ENCODE results near the gene TRIAP1. TPM values are rescaled to one million over a fixed set of nuclear protein-coding genes. Genes with fewer than 3 reads are reported as not detected.

TRIAP1 gene
- total RNA-seq, 3 donors from 2014 or later = 10.2 to 21.3 (median 13.0) TPM

DNA sequence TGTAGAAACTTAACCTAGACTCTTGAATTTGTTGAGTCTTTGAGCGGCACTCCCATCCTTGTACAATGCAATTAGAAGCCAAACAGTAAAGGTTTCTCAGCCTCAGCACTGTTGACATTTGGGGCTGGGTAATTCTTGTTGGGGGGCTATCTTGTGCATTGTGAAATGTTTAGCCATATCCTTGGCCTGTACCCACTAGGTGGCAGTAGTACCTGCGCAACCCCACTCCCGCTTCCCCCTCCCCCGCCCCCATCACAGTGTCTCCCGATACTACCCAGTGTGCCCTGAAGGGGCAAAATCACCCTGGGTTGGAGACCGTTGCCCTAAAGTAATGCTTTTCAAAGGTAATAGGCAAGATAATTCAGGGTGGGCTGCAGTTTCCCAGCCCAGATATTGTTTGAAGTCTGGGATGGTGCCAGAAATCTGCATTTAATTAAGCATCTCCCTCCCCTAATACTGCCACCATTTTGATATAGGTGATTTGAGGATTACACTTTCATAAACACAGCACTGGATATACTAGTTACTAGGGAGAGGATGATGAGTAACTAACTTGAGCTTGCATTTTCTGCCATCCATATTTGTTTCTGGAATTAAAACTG lies 6.4 kb downstream of the TRIAP1 start:
- Histone ChIP-seq H3K4me1 (peaks cover 0 to 3% of the 10 kb centered on the region in 2 donors), H3K4me3 (peak overlapping the region in 1 of 3 donors; percentile 33), H3K27me3 (no peaks in the 10 kb centered on the region), H3K36me3 (no peaks in the 10 kb centered on the region), H3K9me3 (no peaks in the 10 kb centered on the region), H3K27ac (peak overlapping the region in 1 of 2 donors; percentile 25)
- intact Hi-C loops (cut with DNase I; ENCODE audit: low total_unique reads) = no loop called here
- TF ChIP-seq POLR2A (IDR thresholded peaks at IDR 0.05) (no peak), POLR2AphosphoS5 (IDR thresholded peaks at IDR 0.05) (no peak)
- TF ChIP-seq, protein P1, sequence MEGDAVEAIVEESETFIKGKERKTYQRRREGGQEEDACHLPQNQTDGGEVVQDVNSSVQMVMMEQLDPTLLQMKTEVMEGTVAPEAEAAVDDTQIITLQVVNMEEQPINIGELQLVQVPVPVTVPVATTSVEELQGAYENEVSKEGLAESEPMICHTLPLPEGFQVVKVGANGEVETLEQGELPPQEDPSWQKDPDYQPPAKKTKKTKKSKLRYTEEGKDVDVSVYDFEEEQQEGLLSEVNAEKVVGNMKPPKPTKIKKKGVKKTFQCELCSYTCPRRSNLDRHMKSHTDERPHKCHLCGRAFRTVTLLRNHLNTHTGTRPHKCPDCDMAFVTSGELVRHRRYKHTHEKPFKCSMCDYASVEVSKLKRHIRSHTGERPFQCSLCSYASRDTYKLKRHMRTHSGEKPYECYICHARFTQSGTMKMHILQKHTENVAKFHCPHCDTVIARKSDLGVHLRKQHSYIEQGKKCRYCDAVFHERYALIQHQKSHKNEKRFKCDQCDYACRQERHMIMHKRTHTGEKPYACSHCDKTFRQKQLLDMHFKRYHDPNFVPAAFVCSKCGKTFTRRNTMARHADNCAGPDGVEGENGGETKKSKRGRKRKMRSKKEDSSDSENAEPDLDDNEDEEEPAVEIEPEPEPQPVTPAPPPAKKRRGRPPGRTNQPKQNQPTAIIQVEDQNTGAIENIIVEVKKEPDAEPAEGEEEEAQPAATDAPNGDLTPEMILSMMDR (IDR thresholded peaks at IDR 0.05) = peak in 2 of 3 donors; percentile 27 to 39
- peak in 1 of 2 donors; percentile 30 for DNase-seq (ENCODE audit: low spot score in 2 of 2)

DNA sequence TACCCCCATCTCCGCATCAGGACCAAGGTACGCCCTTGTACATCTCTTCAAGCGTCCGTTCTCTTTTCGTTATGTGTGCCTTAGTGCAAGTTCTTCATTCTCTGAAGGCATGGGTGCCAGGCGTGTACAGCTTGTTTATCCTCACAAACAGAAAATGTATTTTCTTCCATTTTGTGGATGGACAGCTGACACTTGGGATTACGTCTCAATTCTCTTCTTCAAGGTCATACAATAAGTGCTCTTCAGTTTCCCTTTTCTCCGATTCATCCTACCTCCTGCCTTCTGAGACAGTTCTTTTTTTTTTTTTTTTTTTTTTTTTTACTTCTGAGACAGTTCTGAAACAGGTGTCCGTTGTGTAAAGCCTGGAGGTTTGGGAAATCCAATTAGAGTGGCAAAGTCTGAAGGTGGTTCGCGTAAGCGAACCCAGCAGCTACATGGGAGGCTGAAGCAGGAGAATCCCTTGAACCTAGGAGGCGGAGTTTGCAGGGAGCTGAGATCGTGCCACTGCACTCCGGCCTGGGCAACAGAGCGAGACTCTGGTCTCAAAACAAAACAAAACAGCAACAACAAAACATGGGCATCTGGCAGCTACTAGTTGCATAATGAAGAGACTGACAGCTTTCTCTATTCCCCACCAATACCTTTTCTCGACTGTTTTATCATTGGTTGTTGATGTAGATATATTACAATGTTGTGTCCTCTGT lies 7.5 kb downstream of the TRIAP1 start:
- peaks cover 0 to 3% of the 10 kb centered on the region in 2 donors for H3K4me1 ChIP-seq
- peak overlapping the region; percentile 76 to 95 (median 83) for H3K4me3 ChIP-seq
- no peaks in the 10 kb centered on the region for H3K27me3 ChIP-seq
- intact Hi-C loops (cut with DNase I; ENCODE audit: low total_unique reads) = no loop called here
- no peaks in the 10 kb centered on the region for H3K36me3 ChIP-seq
- no peak for DNase-seq (ENCODE audit: low spot score in 2 of 2)
- no peaks in the 10 kb centered on the region for H3K9me3 ChIP-seq
- TF ChIP-seq POLR2AphosphoS5 (IDR thresholded peaks at IDR 0.05) (no peak), POLR2A (IDR thresholded peaks at IDR 0.05) (no peak)
- TF ChIP-seq, protein P1 (IDR thresholded peaks at IDR 0.05) = no peak
- H3K27ac ChIP-seq = peak overlapping the region; percentile 86 to 93

DNA sequence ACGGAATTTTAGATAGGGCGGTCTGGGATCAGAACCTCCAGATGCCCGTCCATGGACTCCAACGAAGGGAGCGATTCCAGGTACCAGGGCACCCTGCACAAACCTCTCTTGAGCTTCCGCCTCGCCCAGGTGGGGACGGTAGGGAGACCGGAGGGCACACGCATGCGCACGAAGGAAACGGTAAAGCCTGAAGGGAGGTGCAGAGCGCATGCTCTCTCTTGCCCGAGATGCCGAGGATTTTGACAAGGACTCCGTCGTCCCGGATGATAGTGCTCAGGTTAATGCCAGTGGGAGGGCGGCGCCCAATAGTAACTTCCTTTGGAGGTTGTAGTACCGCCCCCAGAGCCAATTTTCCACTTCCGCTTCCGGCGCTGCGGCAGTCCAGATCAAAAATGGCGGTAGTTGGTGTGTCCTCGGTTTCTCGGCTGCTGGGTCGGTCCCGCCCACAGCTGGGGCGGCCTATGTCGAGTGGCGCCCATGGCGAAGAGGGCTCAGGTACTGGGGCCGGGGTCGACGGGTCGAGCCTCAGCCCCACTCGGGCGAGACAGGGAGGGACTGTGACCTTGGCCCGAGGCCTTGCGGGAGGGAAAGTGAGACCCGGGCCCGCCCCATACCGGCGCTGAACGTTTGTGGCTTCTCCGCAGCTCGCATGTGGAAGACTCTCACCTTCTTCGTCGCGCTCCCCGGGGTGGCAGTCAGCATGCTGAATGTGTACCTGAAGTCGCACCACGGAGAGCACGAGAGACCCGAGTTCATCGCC lies 8.3 kb downstream of the TRIAP1 start, which contains the start of gene COX6A1:
COX6A1 (plus strand) TSS at position 379 of the 760 bp plus-strand sequence; CDS start at position 393, 14 bp downstream.
- peak within 1 kb of the TSS; percentile 76 to 95 (median 83) for H3K4me3 ChIP-seq
- H3K36me3 ChIP-seq = no peaks in the 10 kb centered on the region
- peak within 1 kb of the TSS; percentile 86 to 93 for H3K27ac ChIP-seq
- no peaks in the 10 kb centered on the region for H3K9me3 ChIP-seq
- peak; percentile 24 for TF ChIP-seq POLR2A (IDR thresholded peaks at IDR 0.05)
- TF ChIP-seq, protein P1 (IDR thresholded peaks at IDR 0.05) = peak in 1 of 3 donors; percentile 5
- TF ChIP-seq POLR2AphosphoS5 (IDR thresholded peaks at IDR 0.05) = peak in 2 of 3 donors; percentile 59 to 83
- peak; percentile 91 to 92 for DNase-seq (ENCODE audit: low spot score in 2 of 2)
- H3K4me1 ChIP-seq = peaks cover 0 to 3% of the 10 kb centered on the region in 2 donors
- intact Hi-C loops (cut with DNase I; ENCODE audit: low total_unique reads) = no loop called here
- no peaks in the 10 kb centered on the region for H3K27me3 ChIP-seq

DNA sequence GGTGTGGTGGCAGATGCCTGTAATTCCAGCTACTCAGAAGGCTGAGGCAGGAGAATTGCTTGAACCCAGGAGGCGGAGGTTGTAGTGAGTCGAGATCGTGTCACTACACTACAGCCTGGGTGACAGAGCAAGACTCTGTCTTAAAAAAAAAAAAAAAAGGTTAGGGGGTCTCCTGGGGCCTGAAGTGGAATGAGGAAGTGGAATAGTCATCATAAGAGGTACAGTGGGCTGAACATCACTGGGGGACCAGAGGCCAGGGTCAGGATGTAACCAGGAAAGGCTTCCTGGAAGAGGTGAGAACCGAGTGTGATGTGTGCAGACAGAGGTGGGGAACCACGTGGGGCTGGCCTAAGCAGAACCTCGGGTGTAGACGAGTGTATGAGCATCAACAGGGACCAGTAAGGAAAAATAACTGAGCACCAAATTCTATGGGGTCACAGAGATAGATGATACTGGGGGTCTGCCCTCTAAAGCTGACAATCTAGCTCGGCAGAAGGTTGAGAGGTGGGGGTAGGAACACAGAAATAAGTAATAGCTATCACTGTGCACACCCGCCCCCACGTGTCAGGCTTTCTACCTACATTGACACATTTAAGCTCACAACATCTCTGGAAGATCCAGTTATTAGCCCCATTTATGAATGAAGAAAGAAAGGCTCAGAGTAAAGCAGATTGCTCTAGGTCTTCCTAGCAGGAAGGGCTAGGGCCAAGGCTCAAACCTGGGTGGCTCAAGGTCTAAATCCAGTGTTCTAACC lies 13.2 kb downstream of the TRIAP1 start:
- no peaks in the 10 kb centered on the region for H3K36me3 ChIP-seq
- no peaks in the 10 kb centered on the region for H3K27me3 ChIP-seq
- no peaks in the 10 kb centered on the region for H3K4me1 ChIP-seq
- H3K4me3 ChIP-seq = no peak overlapping the region
- TF ChIP-seq POLR2AphosphoS5 (IDR thresholded peaks at IDR 0.05) = no peak
- TF ChIP-seq, protein P1 (IDR thresholded peaks at IDR 0.05) = no peak
- TF ChIP-seq POLR2A (IDR thresholded peaks at IDR 0.05) = no peak
- DNase-seq (ENCODE audit: low spot score in 2 of 2) = no peak
- no peak overlapping the region for H3K27ac ChIP-seq
- H3K9me3 ChIP-seq = no peaks in the 10 kb centered on the region
- intact Hi-C loops (cut with DNase I; ENCODE audit: low total_unique reads) = no loop called here
